K562 (cell line): ENCODE results near the gene C1D. TPM values are rescaled to one million over a fixed set of nuclear protein-coding genes. Genes with fewer than 3 reads are reported as not detected.
A peak's percentile ranks its signal among the peaks of the same experiment; 100 is the strongest.

Experiments used
- ATF4 ChIP-seq: fragments of 450-650 bp; formaldehyde crosslinking; IDR thresholded peaks from 2 replicates; pipeline ENCODE4 v1.4.0; 2022; ENCODE audit warnings: mild to moderate bottlenecking, moderate library complexity
- DNMT1 ChIP-seq: fragments of 450-650 bp; IDR thresholded peaks from 2 replicates; pipeline ENCODE4 v1.6.1; 2016; ENCODE audit warnings: antibody characterized with exemption, mild to moderate bottlenecking
- HDAC8 ChIP-seq: fragments of 450-650 bp; IDR thresholded peaks from 2 replicates; pipeline ENCODE4 v1.6.1; 2016; ENCODE audit warnings: mild to moderate bottlenecking, missing genetic modification characterization, moderate library complexity, missing compliant biosample characterization
- HMBOX1 ChIP-seq: sonication (generic); IDR thresholded peaks from 2 replicates; pipeline ENCODE4 v1.6.1; 2016
- KDM1A ChIP-seq, 2 experiments: fragments of 450-650 bp; IDR thresholded peaks; 2 replicates each; pipeline ENCODE4 v1.6.1; 2016; ENCODE audit warnings: mild to moderate bottlenecking in 2 of 2
- RBM22 ChIP-seq: fragments of 200-400 bp; formaldehyde crosslinking; IDR thresholded peaks from 2 replicates; pipeline ENCODE4 v1.6.1; 2018; ENCODE audit warnings: low read length, low read depth; ENCODE audit not compliant: poor library complexity, severe bottlenecking
- RBM25 ChIP-seq: fragments of 200-400 bp; formaldehyde crosslinking; IDR thresholded peaks from 2 replicates; pipeline ENCODE4 v1.6.1; 2018; ENCODE audit warnings: low read length, low read depth, moderate library complexity; ENCODE audit not compliant: severe bottlenecking
- RNF2 ChIP-seq: sonication (generic); IDR thresholded peaks from 2 replicates; pipeline ENCODE4 v1.6.1; 2016
- SAFB ChIP-seq: fragments of 200-400 bp; formaldehyde crosslinking; IDR thresholded peaks from 2 replicates; pipeline ENCODE4 v1.6.1; 2017; ENCODE audit warnings: low read depth, low read length, borderline replicate concordance
- SIX5 ChIP-seq, 2 experiments: IDR thresholded peaks; 2 replicates each; pipeline ENCODE4 v1.6.1; 2011; ENCODE audit warnings: low read length in 2 of 2, borderline replicate concordance in 1 of 2, low read depth in 1 of 2, mild to moderate bottlenecking in 1 of 2, moderate library complexity in 1 of 2; ENCODE audit not compliant: insufficient read depth in 1 of 2
- SREBF1 ChIP-seq: fragments of 150-350 bp; IDR thresholded peaks from 2 replicates; pipeline ENCODE4 v1.6.1; 2014; ENCODE audit warnings: antibody characterized with exemption, low read depth, low read length, borderline replicate concordance
- UBTF ChIP-seq, 2 experiments: IDR thresholded peaks; 2 replicates each; pipeline ENCODE4 v1.6.1; 2012; ENCODE audit warnings: improper control_type of control experiment in 2 of 2, low read depth in 2 of 2, low read length in 2 of 2, borderline replicate concordance in 1 of 2
- ZBTB26 ChIP-seq: fragments of 450-650 bp; formaldehyde crosslinking; IDR thresholded peaks from 2 replicates; pipeline ENCODE4 v1.4.0; 2022; ENCODE audit warnings: missing genetic modification characterization
- ZFP36 ChIP-seq: fragments of 150-350 bp; IDR thresholded peaks from 2 replicates; pipeline ENCODE4 v1.6.1; 2018; ENCODE audit warnings: low read length, low read depth; ENCODE audit not compliant: partially characterized antibody
- ZNF165 ChIP-seq: fragments of 250-450 bp; sonication (Bioruptor Pico); IDR thresholded peaks from 2 replicates; pipeline ENCODE4 v1.4.0; 2020; ENCODE audit warnings: borderline replicate concordance
- ZNF280A ChIP-seq: fragments of 450-650 bp; IDR thresholded peaks from 2 replicates; pipeline ENCODE4 v1.6.1; 2018; ENCODE audit warnings: mild to moderate bottlenecking, low read depth; ENCODE audit not compliant: partially characterized antibody
- ZNF282 ChIP-seq: sonication (generic); formaldehyde crosslinking; IDR thresholded peaks from 2 replicates; pipeline ENCODE4 v1.8.1; 2023; ENCODE audit warnings: missing genetic modification reagents
- ZNF395 ChIP-seq: fragments of 200-800 bp; sonication (Bioruptor generic); IDR thresholded peaks from 2 replicates; pipeline ENCODE4 v1.6.1; 2017; ENCODE audit warnings: missing genetic modification characterization, missing compliant biosample characterization
- ZNF444 ChIP-seq: fragments of 250-450 bp; sonication (Bioruptor Pico); IDR thresholded peaks from 2 replicates; pipeline ENCODE4 v1.4.0; 2020; ENCODE audit warnings: mild to moderate bottlenecking, moderate library complexity
- ZSCAN29 ChIP-seq: fragments of 450-650 bp; IDR thresholded peaks from 2 replicates; pipeline ENCODE4 v1.6.1; 2017
- polyA plus RNA-seq, 8 experiments: library from polyadenylated mRNA; depleted of rRNA in 4 of 8; stranded (reverse) in 5 of 8; unstranded in 3 of 8; fragments of >200 nt; fragmentation: Nextera tagmentation in 2 of 8; fragmentation: Illumina TruSeq in 1 of 8; extraction: Ambion mirVana in 2 of 8; extraction: Trizol in 1 of 8; gene quantifications; 2 replicates each; pipeline versions ENCODE4 v1.2.1 to v1.2.3, GENCODE V29; 2011 to 2014; ENCODE audit warnings: inconsistent platforms in 1 of 8, missing spikeins in 1 of 8
- total RNA-seq, 7 experiments: library from RNA; depleted of rRNA in 6 of 7; stranded (reverse); fragments of >200 nt in 6 of 7; fragmentation: Illumina TruSeq in 2 of 7; extraction: Trizol in 2 of 7; gene quantifications; 2 replicates each; pipeline versions ENCODE4 v1.2.1 to v1.2.3, GENCODE V29; 2011 to 2021; ENCODE audit warnings: low replicate concordance in 1 of 7

Gene C1D
- total and polyA plus RNA-seq, 9 of the 15 experiments (the other 6 are each of a cell fraction or from before 2014, with no cell fraction given): 33.2 to 123 (median 56.5) TPM

GRCh38 chr2:68062680-68063387, at the start of gene C1D (continued):
- TF ChIP-seq HDAC8 (no peak), ZFP36 (no peak), ZSCAN29 (no peak), SREBF1 (no peak), SIX5 (IDR thresholded peaks at IDR 0.05; ENCODE audit: borderline replicate concordance in 1 of 2, insufficient read depth in 1 of 2, low read depth in 1 of 2, low read length in 2 of 2) (no peak; a peak in 1 of 4 replicates), HMBOX1 (no peak), ZNF165 (CRISPR knock-in tag) (no peak), RNF2 (peak; percentile 44; the same call in 1 of the 2 replicates), ZNF282 (CRISPR knock-in tag) (no peak), RBM25 (no peak), ZNF444 (no peak), ZNF280A (no peak), DNMT1 (no peak), ATF4 (CRISPR knock-in tag) (no peak), ZNF395 (no peak), ZBTB26 (no peak), SAFB (no peak), RBM22 (no peak), KDM1A (IDR thresholded peaks at IDR 0.05) (no peak), UBTF (IDR thresholded peaks at IDR 0.05; ENCODE audit: borderline replicate concordance in 1 of 2, low read depth in 2 of 2, low read length in 2 of 2) (no peak)
